PC-9 (cell line): Measurements from ENCODE around the gene MAPKAP1.

ENCODE experiments used
- CTCF ChIP-seq: fragments of 200-600 bp; sonication (generic); conservative IDR thresholded peaks from 2 replicates; pipeline ENCODE4 v1.6.1; 2017; ENCODE audit warnings: mixed run types, antibody characterized with exemption, mild to moderate bottlenecking, moderate library complexity
- EZH2 ChIP-seq: fragments of 200-600 bp; sonication (generic); IDR thresholded peaks from 2 replicates; pipeline ENCODE4 v1.8.0; 2017; ENCODE audit warnings: antibody characterized with exemption, low read depth

- TF ChIP-seq EZH2 = no peak
- TF ChIP-seq CTCF = no peak
Measured at GRCh38 chr9:125634040-125634717, 72.8 kb downstream of the MAPKAP1 start.
